ENCODE results near the gene ZNF160. TPM values are rescaled to one million over a fixed set of nuclear protein-coding genes. Genes with fewer than 3 reads are reported as not detected.

The ZNF160 gene
- 10 to 100 TPM; 10.9 to 75.3 (median 52.1) TPM for total RNA-seq

DNA sequence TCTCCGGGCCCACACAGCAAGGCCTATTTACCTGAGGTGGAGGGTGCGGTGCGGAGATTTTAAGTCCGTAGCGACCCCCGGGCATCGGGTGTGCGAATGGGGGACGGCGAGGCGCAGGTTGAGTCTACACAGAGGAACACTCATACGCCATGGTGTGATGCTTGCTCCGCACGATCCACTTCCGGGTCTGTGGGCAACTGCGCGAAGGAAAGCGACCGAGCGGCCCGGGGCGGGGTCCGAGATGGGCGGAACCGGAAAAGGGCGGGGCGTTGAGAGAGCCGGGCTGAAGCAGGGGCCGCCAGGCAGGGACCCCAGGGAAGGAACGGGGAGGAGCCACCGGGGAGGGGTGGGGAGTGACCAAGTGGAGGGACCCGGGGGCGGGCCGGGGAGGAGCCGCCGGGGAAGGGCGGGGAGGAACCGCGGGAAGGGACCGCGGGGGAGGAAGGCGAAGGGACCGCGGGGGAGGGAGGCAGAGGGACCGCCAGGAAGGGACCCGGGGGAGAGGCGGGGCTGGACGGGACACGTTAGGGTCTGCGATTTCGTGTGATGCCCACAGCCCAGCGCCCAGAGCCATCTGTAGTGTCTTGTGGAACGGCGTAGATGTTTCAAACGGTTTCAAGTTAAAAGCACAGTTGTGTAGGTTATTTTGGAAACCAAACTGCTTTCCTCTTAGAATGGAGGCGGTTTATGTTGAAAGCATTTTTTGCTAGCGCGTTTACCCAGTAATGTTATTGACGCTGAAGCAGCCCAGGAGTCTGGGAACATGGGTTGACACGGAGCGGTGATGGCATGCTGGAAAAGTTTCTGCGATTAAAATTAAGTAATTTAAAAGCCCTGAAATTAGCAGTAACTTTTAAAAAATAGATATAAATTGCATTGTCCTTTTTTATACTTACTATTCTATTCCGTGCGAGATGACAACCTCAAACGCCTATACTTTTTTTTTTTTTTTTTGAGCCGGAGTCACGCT is at the start of gene ZNF160:
TSS of gene ZNF160 (minus strand) at position 189 of the 970 bp plus-strand sequence. CDS start 17,146 bp downstream, outside the sequence.
- Histone ChIP-seq H3K9me3 (no peaks in the 10 kb centered on the region), H3K27ac (peak within 1 kb of the TSS; percentile 80 to 87), H3K4me1 (peaks cover 0 to 2% of the 10 kb centered on the region in 2 donors), H3K4me3 (peak within 1 kb of the TSS; percentile 70 to 73), H3K36me3 (no peaks in the 10 kb centered on the region), H3K27me3 (no peaks in the 10 kb centered on the region)
- TF ChIP-seq POLR2A (IDR thresholded peaks at IDR 0.05) (peak; percentile 77 to 84), CTCF (IDR thresholded peaks at IDR 0.05) (no peak)
- intact Hi-C loops (cut with DNase I; ENCODE audit: low total_unique reads), result no loop called here
- peak; percentile 98 to 99 for DNase-seq

- Histone ChIP-seq H3K9me3 (peaks cover 0 to 76% of the 10 kb centered on the region in 2 donors), H3K36me3 (no peaks in the 10 kb centered on the region), H3K27me3 (no peaks in the 10 kb centered on the region), H3K4me3 (no peak overlapping the region), H3K4me1 (no peaks in the 10 kb centered on the region), H3K27ac (no peak overlapping the region)
- no peak for DNase-seq
- TF ChIP-seq CTCF (IDR thresholded peaks at IDR 0.05), result no peak
- no peak for TF ChIP-seq POLR2A (IDR thresholded peaks at IDR 0.05)
- intact Hi-C loops (cut with DNase I; ENCODE audit: low total_unique reads), result no loop called here
These were observed 44.4 kb upstream of the ZNF160 start for GRCh38 chr19:53147645-53148044.

DNA sequence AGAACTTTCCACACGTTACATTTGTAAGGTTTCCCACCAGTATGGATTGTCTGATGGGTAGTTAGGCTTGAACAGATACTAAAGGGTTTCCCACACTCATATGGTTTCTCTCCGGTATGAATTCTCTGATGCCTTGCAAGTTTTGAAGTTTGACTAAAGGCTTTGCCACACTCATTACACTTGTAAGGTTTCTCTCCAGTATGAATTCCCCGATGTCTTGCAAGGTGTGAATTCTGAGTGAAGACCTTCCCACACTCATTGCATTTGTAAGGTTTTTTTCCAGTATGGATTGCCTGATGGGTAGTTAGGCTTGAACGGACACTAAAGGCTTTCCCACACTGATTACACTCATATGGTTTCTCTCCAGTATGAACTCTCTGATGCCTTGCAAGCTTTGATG is 37.1 kb upstream of the ZNF160 start:
- Histone ChIP-seq H3K4me1 (no peaks in the 10 kb centered on the region), H3K9me3 (peaks cover 0 to 58% of the 10 kb centered on the region in 2 donors), H3K4me3 (no peak overlapping the region), H3K36me3 (no peaks in the 10 kb centered on the region), H3K27ac (no peak overlapping the region), H3K27me3 (no peaks in the 10 kb centered on the region)
- DNase-seq, result no peak
- intact Hi-C loops (cut with DNase I; ENCODE audit: low total_unique reads), result no loop called here
- TF ChIP-seq CTCF (IDR thresholded peaks at IDR 0.05) (no peak), POLR2A (IDR thresholded peaks at IDR 0.05) (no peak)

GRCh38 chr19:53136432-53136831 is 33.2 kb upstream of the ZNF160 start:
- no peaks in the 10 kb centered on the region for H3K36me3 ChIP-seq
- no peaks in the 10 kb centered on the region for H3K27me3 ChIP-seq
- no peak for DNase-seq
- peaks cover 0 to 26% of the 10 kb centered on the region in 2 donors for H3K9me3 ChIP-seq
- H3K27ac ChIP-seq, result no peak overlapping the region
- no peak overlapping the region for H3K4me3 ChIP-seq
- intact Hi-C loops (cut with DNase I; ENCODE audit: low total_unique reads), result no loop called here
- TF ChIP-seq CTCF (IDR thresholded peaks at IDR 0.05) (no peak), POLR2A (IDR thresholded peaks at IDR 0.05) (no peak)
- no peaks in the 10 kb centered on the region for H3K4me1 ChIP-seq

Measured in uterus (tissue), 4 donors.